GM18502 (cell line): ENCODE measurements around the gene EFEMP1.

Experiments used
- ATAC-seq: cut with Tn5 transposase; IDR thresholded peaks from one replicate; pipeline ENCODE4 v1.9.1; 2021; ENCODE audit warnings: mild to moderate bottlenecking; ENCODE audit not compliant: unreplicated experiment, poor library complexity

Gene EFEMP1

DNA sequence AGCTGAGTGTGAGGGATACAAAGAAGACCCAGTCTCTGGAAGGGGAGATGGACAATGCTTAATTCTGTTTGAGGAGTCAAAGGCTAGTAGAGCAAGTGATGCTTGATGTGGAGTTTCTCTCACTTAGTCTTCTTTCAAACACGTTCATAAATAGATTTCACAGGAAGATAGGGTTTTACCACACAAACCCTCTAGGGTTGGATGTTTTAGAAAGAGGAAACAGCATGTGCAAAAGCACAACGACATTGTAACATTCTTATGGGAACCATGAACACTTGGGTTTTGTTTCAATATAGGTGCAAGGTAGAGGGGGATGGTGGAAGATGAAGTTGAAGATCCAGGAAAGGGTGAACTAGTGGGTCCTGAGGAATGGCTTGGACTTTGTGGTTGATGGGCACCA lies 10.8 kb upstream of the EFEMP1 start:
- no peak for ATAC-seq

GRCh38 chr2:55932843-55933242 lies 9.3 kb upstream of the EFEMP1 start:
- ATAC-seq: no peak

- ATAC-seq: no peak
Measured at GRCh38 chr2:55931281-55931680, 7.7 kb upstream of the EFEMP1 start.

- no peak for ATAC-seq
Measured at GRCh38 chr2:55929476-55929875, 5.9 kb upstream of the EFEMP1 start.

DNA sequence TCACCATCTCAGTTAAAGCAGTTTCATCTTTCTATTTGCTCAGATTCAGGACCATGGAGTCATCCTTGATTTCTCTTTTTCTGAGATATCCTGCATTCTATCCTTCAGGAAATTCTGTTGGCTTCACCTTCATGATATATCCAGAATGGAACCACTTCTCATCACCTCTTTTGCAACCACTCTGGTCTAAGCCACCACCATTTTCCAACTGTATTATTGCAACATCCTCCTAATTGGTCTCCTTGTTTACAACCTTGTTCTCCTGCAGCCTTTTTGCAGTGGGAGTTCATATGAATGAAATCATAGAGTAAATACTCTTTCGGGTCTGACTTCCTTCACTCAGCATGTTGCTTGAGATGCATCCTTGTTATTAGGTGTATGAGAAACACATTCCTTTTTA lies 3.4 kb upstream of the EFEMP1 start:
- no peak for ATAC-seq

- ATAC-seq: no peak
Measured at GRCh38 chr2:55926246-55926645, 2.7 kb upstream of the EFEMP1 start.

DNA sequence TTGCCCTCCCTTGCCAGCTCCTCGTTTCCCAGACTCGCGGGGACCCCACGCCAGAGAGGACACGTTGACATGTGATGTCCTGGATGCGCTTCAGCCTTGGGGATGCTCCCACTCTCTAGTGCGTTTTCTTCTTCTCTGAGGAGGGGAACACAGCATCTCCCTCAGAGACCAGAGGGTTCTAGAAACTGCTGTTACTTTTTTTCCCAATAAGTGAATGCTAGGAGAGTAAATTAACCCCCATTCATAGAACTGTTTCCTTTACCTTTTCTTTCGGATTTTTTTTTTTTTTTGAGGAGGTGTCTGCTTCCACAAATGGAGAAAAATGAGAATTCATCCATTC lies 370 bp upstream of the EFEMP1 start:
- ATAC-seq: no peak

GRCh38 chr2:55922291-55922907 lies 1.2 kb downstream of the EFEMP1 start:
- peak; percentile 11 for ATAC-seq

- no peak for ATAC-seq
Measured at GRCh38 chr2:55919574-55919973, 4.0 kb downstream of the EFEMP1 start.

DNA sequence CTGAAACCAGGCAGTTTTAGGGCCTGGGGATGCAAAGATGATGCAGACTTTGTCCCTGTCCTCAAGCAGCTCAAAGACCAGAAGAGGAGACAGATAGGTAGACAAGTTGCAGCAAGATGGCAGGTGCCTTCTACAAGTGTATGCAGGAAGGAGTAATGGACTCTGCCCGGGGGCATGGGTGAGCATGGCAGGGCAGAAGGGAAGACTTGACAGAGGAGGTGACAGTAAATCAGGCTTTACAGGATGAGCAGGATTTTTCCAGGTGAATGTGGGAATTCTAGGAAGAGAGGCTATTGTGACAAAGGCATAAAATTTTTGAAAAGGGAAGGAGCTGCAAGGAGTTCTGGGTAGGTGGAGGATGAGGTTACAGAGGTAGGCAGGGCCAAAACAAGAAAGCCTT lies 4.7 kb downstream of the EFEMP1 start:
- ATAC-seq: no peak

DNA sequence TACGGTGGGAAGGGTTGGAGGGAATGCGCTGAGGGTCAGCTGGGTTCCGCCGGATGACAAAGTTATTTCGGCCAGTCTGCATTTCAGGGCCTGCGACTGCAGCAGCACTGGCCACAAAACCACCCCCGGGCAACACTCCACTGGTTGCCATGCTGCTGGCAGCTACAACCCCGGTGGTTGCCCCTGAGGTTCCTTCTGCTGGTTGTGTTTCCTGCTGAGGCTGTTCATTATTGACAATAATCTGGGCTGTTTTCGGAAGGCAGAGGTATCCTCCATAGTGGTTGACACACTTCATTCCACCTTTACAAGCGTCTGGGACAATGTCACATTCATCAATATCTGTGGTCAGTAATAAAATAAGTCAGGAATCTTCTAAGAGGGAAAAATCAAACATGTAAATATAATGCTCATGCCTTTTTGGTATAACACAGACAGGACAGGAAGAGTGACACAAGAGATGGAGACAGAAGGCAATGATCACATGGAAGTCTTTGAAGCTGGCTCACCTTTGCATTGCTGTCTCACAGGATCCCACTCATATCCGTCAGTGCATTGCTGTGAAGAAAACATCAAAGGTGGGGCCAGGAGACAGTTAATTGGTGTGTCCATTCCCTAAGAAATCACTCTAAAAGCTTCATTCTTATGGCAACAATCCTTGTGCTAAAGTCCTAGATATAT lies 5.7 kb downstream of the EFEMP1 start:
- no peak for ATAC-seq

GRCh38 chr2:55917117-55917516 lies 6.5 kb downstream of the EFEMP1 start:
- no peak for ATAC-seq

DNA sequence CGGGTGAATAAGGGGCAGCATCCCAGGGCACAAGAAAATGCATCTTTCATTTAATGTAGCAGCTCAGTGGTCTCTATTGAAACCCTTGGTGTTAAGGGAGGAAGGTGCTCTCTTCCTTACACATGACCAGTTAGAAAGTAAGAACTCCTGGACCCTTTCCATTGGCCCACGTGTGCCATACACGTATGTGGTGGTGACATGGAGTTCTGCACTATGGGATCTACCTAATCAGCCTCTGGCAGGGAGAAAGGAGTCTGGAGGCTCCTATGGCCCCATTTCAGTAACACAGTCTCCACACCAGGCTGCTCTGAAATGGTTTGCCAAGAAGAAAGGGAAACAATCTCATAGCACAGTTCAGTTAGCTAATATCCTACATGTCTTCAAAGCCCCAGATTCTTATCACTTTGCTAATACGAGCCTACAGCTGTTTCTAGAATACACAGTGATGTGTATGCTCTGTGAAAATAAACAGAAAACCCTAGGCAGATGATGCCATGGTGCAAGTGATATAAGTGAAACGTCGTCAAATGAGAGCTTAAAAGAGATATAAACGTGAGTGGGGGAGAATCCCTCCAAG lies 7.0 kb downstream of the EFEMP1 start:
- ATAC-seq: no peak

DNA sequence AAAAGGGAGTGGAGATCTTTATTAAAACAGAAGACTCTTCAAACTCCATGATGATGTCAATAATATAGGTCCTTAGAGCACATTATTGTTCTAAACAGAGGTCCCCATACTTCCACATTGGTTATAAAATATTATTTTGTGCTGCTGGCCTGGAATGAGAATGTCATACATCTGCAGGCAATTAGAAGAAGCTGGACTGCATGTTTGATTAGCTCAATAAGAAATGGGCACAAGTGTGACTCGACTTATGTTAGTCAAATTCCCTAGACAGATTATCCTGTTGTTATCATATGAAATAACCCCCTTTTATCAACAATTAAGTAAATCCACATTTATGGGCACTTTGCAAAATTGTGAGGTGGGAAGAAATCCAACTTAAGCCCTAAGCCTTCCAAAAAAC lies 8.8 kb downstream of the EFEMP1 start:
- ATAC-seq: no peak

DNA sequence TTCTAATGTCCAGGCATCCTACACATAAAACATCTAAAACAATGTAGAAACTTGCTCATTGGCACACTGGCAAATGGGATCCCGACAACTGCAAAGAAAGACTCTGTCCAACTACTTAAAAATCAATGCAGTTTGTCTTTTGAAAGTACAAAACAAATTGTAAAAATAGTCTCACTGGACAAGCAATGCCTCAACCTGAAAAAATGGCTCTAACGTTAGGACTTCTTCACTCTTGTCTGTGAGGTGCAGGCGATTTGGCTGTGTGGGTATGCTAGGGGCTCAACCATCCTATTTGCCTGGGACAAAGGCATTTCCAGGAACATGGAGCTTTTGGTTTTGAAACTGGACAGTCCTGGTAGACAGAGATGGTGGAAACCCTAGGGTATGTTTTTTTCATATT lies 10.7 kb downstream of the EFEMP1 start:
- no peak for ATAC-seq

GRCh38 chr2:55910077-55910476 lies 13.5 kb downstream of the EFEMP1 start:
- ATAC-seq: no peak

DNA sequence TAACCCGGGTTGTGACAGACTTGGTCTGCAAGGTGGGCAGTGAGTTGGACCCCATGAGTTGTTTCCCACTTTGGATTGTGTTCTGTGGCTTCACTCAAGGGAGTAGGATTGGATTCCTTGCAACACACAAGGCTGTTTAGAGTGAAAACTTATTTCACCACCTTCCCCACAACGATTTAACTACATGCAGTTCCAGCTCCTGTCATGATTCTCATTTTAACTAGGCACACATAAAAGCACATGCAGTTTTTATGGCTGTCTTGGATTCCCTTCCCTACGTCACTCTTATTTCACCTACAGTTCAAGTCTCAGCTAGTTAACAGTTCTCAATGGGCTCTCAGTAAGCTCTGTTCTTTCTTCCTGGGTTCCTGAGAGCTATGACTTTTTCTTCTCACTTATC lies 15.9 kb downstream of the EFEMP1 start:
- ATAC-seq: no peak

DNA sequence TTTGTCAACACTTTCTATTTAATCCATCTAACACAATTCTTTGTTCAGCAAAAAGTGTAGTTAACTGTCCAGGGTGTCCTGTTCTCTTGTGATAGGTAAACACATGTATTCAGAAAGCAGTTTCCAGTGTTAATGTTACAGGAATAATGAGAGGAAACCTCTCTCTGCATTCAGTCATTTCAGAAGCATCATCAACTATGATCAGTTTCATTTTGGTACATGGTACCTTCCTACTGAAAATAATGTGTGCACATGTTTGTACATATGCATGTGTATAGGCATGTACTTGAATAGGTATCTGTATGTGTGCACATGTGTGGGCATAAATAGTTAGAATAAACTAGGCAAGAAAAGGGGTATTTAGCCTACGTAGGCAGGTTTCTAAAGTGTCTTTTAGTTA lies 16.6 kb downstream of the EFEMP1 start:
- ATAC-seq: no peak

GRCh38 chr2:55903727-55904126 lies 19.9 kb downstream of the EFEMP1 start:
- ATAC-seq: no peak

DNA sequence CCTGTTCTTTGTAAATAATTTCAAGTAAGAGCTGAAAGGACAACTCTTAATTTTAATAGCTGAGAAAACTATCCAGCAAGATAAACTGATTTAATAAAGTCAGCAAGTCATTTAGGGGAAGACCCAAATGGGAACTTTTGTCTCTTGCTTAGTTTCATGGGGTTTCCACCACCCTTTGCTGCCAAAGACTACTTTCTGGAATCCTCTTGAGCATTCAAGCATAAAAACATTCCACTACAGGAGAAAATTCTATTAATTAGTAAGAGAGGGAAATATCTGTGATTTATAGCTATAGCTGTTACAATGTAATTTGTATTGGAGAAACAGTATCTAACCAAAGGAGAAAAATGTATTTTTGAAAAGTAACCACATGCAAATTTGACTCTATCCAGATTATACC lies 20.6 kb downstream of the EFEMP1 start:
- no peak for ATAC-seq

DNA sequence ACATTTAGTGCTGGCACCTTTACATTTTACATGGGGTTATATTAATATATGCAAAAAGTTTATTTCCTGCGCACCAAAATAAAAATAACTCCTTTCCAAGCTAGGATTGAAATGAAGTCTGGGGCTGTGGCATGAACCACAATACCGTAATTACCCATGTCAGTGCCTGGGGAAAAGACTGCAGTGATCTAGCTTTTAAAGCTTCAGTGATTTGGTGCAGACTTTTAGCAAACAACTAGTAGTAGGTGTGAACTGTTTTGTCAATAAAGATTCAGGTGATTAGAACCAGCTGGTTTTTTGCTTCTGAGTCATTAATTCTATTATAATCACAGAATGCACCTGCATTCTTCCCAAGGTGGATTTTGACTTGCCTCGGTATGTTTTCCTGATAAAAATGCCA lies 21.2 kb downstream of the EFEMP1 start:
- no peak for ATAC-seq

DNA sequence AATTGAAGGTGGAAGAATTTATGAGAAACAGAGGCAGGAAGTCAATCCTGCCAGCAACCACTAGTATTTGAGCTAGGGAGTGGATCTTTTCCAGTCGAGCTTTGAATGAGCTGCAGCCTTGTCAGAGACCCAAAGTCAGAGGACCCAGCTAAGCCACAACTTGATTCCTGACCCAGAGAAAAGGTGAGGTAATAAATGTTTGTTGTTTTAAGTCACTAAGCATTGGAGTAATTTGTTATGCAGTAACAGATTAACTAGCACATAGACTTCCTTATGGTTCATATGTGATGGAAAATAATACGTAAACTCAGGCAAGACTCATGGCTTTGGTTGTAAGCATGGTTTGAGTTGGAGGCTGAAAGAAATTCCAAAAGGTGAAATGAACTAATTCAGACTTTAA lies 21.6 kb downstream of the EFEMP1 start:
- no peak for ATAC-seq
